ENCODE results near the gene MRC2.

The MRC2 gene

DNA sequence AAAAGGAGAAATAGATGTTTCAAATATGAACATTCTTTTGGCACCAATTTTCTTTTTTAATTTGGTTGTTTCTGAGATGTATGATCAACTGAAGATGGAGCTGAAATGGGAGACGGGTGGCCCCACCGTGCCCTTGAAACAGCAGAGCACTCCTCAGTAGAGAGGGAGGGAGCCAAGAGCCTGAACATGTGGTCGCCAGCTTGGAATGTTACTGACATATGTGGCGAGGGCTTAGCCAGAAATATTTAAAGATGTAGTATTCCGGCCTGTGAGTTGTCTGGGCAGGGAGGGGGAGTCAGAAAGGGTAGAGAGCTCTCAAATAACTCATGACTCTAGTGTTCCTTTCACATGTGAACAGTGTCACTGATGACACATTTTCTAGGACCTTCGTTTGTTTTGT is 13.3 kb upstream of the MRC2 start:
- no peak for DNase-seq (ENCODE audit: low spot score)

- no peak for DNase-seq (ENCODE audit: low spot score)
Measured at GRCh38 chr17:62615503-62615902, 12.0 kb upstream of the MRC2 start.

GRCh38 chr17:62616993-62617893 is 10.2 kb upstream of the MRC2 start:
- no peak for DNase-seq (ENCODE audit: low spot score)

- no peak for DNase-seq (ENCODE audit: low spot score)
Measured at GRCh38 chr17:62617894-62618472, 9.5 kb upstream of the MRC2 start.

- DNase-seq (ENCODE audit: low spot score): no peak
Measured at GRCh38 chr17:62618647-62619416, 8.6 kb upstream of the MRC2 start.

GRCh38 chr17:62619417-62620155 is 7.9 kb upstream of the MRC2 start:
- no peak for DNase-seq (ENCODE audit: low spot score)

- DNase-seq (ENCODE audit: low spot score): no peak
Measured at GRCh38 chr17:62621223-62621622, 6.2 kb upstream of the MRC2 start.

DNA sequence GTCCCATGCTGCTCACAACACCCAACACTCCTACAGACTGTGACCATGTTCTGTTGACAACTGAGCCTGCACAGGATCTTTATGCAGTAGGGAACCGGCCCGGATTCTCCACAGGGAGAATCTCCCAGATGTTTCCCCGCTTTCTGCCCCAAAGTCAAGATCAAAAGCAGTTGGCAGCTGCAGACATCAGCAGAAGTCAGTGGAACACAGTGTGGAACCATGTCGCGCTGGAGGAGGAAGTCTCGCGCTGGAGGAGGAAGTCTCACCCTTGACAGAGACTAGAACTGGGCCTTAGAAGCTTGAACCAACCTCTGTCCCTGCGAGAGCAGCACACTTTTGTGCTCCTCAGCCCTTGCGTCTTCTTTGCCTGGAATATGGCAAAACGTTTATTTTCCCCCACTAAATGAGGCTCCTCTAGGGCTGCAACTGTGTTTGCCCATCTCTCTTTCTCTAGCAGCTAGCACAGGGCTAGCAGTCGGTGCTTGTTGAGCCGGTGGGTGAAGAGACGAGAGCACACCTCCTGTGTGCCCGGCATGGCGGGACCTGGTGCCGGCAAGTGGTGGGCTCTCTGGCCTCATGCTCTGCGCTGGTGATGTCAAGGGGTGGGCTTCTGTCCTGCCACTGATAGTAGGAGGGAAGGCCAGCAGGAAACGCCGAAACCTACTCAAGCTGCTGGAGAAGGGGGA is 2.1 kb upstream of the MRC2 start:
- no peak for DNase-seq (ENCODE audit: low spot score)

GRCh38 chr17:62625870-62626200 is 1.6 kb upstream of the MRC2 start:
- no peak for DNase-seq (ENCODE audit: low spot score)

DNA sequence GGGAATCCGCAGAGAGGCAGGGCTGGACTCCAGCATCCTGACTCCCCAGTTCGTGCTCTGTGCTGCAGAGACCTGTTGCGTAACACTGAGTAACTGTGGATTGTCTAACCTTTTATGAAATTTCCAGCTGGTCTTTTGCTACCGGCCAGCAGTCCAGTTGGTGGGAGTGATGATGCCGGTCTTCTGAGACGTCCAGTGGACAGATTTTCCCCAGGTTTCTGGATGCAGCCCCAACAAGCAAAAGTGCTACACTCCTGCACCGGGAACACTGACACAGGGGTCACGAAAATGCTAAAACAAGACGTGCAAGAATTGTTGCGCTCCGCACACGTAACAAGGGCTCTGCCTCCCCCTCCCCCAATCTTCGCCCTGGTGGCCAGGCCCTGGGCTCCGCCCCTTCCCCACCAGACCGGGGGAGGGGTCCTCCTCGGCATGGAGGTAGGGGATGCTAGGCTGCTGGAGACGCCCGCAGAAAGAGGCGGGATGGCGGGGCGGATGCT is 701 bp upstream of the MRC2 start:
- no peak for DNase-seq (ENCODE audit: low spot score)

DNA sequence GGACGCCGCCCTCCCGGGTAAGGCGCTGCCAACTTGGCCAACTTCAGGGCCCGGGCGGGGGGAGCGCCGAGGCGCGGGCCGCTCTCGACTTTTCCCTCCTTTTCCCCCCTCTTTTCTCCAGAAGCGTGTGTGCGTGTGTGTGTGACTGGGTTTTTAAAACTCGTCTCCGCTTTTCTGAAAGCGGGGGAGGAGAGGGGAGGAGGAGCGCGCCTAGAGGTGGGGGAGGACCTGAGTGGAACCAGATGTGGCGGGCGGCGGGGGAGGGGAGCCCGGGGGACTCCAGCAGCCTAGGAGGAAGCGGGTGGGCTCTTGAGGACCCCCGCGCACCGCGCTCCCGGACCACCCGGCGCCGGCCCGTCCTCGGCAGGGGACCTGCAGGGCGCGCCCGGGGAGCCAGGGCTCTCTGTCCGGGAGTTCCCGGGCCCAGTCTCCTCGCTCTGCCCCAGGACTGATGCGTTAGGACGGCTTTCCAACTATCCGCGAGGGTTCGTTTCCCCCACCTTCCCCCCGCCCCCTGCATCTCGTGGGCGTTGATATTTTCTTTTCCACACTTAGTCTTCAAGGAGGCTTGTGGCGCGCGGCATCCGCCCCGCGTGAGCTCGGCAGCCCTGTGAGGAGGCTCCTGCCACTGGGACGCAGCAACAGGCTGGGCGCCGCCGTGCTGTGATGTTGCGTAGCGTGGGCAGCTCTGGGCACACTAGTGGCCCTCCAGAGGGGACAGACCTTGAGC is 599 bp downstream of the MRC2 start:
- DNase-seq (ENCODE audit: low spot score): no peak

- no peak for DNase-seq (ENCODE audit: low spot score)
Measured at GRCh38 chr17:62628831-62629555, 1.5 kb downstream of the MRC2 start.

DNA sequence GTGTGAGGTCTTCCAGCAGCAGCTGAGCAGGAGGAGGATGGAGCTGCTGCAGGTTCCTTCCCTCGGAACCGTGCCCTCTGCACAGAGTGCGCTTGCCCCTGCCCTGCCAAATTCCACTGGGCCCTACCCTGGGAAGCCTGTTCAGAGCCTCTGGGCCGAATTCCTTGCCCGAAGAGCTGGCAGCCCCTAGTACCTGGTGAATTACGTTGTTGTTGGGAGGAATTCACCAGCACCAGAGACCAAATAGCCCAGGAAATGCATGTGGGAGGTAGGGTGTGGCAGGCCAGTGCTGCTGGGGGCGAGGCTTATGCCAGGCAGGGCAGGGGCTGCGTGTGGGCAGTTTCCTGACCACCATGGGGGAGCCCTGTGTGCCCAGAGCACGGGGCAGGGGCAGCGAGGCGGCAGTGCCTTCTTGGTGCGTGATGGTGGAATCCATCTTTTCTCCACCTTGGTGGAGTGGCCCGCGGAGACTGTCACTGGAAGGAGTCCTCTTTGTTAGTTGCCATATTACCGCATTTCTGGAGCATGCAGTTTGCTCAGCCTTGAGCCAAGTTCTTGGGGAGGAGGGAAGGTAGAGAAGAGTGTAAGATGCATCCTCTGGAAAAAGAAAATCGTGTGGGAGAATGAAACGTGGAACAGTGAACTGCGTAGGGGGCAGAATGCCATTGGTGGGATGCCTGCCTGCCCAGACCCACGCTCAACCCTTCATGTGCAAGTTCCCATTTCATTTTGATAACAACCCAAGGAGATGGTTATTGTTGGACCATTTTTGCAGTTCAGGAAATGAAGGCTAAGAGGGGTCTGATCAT is 2.3 kb downstream of the MRC2 start:
- no peak for DNase-seq (ENCODE audit: low spot score)

DNA sequence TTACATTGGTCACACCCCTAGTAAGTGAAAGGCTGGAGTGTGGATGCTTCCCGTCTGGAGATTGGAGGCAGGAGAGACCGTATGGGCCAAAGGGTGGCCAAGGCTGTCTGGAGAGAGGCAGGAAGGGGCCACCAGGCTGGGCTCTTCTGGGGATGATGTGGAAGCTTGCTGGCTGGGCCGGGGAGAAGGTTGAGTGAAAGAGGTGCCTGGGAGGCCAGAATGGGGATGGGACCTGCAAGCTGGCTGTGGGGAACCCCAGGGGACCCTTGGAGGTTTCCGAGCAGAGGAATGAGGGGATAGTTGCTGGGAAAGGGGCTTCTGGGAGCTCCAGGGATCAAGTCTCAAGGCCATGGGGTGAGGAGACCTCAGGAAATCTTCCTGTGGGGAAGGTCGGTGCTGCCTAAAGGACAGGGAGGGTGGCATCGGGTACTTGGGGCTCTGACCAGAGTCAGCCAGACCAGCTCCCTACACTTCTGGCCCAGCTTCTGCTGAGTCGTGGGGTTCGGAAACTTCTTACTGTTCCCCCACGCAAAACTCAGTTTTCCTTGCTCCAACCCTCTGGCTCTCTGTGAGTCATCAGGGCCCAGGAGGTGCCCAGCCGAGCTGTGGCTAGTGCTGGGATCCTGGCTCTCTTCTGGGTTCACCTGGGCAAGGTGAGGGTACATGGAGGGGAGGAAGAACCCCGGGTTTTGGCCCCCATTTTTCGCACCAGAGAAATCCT is 3.1 kb downstream of the MRC2 start:
- no peak for DNase-seq (ENCODE audit: low spot score)

GRCh38 chr17:62631086-62631935 is 3.8 kb downstream of the MRC2 start:
- DNase-seq (ENCODE audit: low spot score): no peak

DNA sequence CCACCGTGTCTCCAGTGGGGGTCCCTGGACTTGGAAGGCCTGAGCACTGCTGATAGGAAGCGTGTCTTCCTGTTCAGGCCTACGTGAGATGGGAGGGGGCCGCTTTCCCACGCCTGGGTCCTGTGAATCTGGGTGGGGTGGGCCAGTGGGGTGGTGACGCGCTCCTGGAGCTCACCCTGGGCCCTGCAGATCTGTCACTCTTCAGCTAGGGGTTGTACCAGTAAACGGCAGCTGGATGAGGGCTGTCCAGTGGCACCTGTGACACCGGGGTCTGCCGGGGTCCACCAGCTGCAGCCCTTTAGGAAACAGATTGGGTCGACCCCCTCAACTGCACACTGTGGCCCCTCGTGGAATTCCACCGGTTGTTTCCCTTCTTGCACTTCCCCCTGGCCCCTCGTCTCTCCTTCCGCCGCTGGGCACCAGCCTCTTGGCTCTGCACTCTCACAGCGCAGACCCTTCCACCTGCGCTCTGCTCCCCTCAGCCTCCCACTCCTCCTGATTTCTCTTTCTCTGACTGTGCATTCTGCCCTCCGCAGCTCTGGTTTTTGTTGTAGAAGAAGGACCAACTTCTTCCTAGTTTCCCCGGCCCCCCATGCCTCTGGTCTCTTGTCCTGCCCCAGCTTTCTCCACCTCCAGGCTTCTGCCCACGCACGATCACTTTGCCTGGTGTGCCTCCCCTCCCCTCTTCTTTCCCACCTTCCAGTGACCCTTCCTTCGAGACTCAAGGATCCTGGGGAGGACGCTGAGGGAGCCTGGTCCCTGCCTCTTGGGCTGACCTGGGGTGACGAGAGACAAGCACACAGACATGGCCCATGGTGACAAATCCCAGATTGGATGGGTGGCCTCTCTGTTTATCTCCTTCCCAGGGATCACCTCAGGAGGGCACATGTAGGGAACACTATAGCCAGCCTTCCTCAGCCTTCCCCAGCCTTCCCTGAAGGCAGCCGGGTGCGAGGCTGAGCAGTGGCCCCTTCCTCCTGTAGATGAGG is 4.8 kb downstream of the MRC2 start:
- DNase-seq (ENCODE audit: low spot score): no peak

Measured in COLO829 (cell line).